ENCODE data around the gene INSR. TPM values are rescaled to one million over a fixed set of nuclear protein-coding genes. Genes with fewer than 3 reads are reported as not detected.
A peak's percentile ranks its signal among the peaks of the same experiment; 100 is the strongest.

Gene INSR
- total and polyA plus RNA-seq, 4 donors: 5.8 to 64.6 (median 20.9) TPM

DNA sequence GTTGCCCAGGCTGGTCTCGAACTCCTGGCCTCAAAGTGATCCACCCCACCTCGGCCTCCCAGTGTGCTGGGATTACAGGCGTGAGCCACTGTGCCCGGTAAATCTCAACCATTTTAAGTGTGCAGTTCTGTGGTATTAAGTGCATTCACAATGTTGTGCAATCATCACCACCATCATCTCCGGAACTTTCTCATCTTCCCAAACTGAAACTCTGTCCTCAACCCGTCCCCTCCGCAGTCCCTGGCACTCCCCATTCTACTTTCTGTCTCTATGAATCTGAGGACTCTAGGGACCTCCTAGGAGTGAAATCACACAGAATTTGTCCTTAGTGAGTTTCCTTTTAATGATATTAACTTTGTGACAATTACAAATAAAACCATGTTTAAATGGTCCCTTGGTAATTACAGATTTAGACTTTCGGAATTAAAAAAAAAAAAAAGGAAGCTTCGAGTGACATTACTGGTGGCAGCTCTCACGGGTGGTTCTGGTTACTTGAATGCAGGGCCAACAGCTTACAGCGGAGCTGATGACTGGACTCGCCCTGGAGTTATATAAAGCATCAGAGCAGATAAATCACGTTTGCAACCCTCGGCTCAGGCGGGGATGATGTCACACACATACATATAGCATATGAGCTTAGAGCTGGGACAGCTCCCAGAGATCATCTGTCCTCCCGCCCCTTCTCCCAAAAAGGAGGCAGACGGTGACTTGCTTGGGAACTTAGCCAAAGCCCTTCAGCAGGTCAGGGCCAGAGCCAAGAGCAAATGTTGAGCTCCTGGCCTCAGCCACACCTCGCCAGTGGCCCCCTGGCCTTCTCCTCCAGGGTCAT lies 134.9 kb downstream of the INSR start:
- H3K9ac ChIP-seq (ENCODE audit: insufficient read depth in 1 of 2, low read length in 2 of 2): no peak overlapping the region
- peak overlapping the region; percentile 57 to 84 for H3K27ac ChIP-seq (ENCODE audit: low read depth in 1 of 2, low read length in 1 of 2)

DNA sequence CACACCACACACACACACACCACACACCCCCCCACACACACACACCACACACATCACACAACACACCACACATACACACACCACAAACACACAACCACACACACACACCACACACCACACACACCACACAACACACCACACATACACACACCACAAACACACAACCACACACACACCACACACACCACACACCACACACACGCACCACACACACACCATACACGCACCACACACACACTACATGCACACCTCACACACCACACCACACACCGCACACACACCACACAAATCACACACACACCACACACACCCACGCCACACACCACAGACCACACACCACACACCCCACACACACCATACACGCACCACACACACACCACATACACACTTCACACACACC lies 141.2 kb downstream of the INSR start:
- no peak overlapping the region for H3K27ac ChIP-seq (ENCODE audit: low read depth in 1 of 2, low read length in 1 of 2)
- H3K27me3 ChIP-seq (ENCODE audit: control insufficient read depth in 3 of 3, insufficient read depth in 3 of 3, low read length in 2 of 3): no peaks in the 10 kb centered on the region
- TF ChIP-seq, protein P1, sequence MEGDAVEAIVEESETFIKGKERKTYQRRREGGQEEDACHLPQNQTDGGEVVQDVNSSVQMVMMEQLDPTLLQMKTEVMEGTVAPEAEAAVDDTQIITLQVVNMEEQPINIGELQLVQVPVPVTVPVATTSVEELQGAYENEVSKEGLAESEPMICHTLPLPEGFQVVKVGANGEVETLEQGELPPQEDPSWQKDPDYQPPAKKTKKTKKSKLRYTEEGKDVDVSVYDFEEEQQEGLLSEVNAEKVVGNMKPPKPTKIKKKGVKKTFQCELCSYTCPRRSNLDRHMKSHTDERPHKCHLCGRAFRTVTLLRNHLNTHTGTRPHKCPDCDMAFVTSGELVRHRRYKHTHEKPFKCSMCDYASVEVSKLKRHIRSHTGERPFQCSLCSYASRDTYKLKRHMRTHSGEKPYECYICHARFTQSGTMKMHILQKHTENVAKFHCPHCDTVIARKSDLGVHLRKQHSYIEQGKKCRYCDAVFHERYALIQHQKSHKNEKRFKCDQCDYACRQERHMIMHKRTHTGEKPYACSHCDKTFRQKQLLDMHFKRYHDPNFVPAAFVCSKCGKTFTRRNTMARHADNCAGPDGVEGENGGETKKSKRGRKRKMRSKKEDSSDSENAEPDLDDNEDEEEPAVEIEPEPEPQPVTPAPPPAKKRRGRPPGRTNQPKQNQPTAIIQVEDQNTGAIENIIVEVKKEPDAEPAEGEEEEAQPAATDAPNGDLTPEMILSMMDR (IDR thresholded peaks at IDR 0.05; ENCODE audit: control extremely low read depth, extremely low read depth): no peak
- H3K9me3 ChIP-seq (ENCODE audit: control insufficient read depth in 4 of 4, insufficient read depth in 3 of 4, low read length in 3 of 4): no peaks in the 10 kb centered on the region
- ATAC-seq (ENCODE audit: insufficient read depth, low FRiP score) (no peak), DNase-seq (peak in 1 of 3 donors; percentile 16)
- no peak overlapping the region for H3K4me3 ChIP-seq
- WGBS, 2 donors: 79 to 88% methylated on average over 5 of the region's 5 CpGs
- H3K4me1 ChIP-seq (ENCODE audit: control insufficient read depth in 5 of 5, insufficient read depth in 5 of 5, low read length in 5 of 5): no peaks in the 10 kb centered on the region
- H3K9ac ChIP-seq (ENCODE audit: insufficient read depth in 1 of 2, low read length in 2 of 2): no peak overlapping the region
- peaks cover 6 to 12% (median 9%) of the 10 kb centered on the region in 4 donors for H3K36me3 ChIP-seq (ENCODE audit: control insufficient read depth in 4 of 4, insufficient read depth in 4 of 4, low read length in 4 of 4)

More for the DNA sequence above, 134.9 kb downstream of the INSR start:
- Histone ChIP-seq H3K9me3 (ENCODE audit: control insufficient read depth in 4 of 4, insufficient read depth in 3 of 4, low read length in 3 of 4) (no peaks in the 10 kb centered on the region), H3K36me3 (ENCODE audit: control insufficient read depth in 4 of 4, insufficient read depth in 4 of 4, low read length in 4 of 4) (peaks cover 8 to 23% (median 15%) of the 10 kb centered on the region in 4 donors), H3K27me3 (ENCODE audit: control insufficient read depth in 3 of 3, insufficient read depth in 3 of 3, low read length in 2 of 3) (no peaks in the 10 kb centered on the region), H3K4me3 (no peak overlapping the region), H3K4me1 (ENCODE audit: control insufficient read depth in 5 of 5, insufficient read depth in 5 of 5, low read length in 5 of 5) (no peaks in the 10 kb centered on the region)
- TF ChIP-seq, protein P1 (IDR thresholded peaks at IDR 0.05; ENCODE audit: control extremely low read depth, extremely low read depth): no peak
- WGBS, 2 donors: 53 to 55% methylated on average over 18 of the region's 18 CpGs
- ATAC-seq (ENCODE audit: insufficient read depth, low FRiP score): no peak
- peak in 1 of 3 donors; percentile 53 for DNase-seq

DNA sequence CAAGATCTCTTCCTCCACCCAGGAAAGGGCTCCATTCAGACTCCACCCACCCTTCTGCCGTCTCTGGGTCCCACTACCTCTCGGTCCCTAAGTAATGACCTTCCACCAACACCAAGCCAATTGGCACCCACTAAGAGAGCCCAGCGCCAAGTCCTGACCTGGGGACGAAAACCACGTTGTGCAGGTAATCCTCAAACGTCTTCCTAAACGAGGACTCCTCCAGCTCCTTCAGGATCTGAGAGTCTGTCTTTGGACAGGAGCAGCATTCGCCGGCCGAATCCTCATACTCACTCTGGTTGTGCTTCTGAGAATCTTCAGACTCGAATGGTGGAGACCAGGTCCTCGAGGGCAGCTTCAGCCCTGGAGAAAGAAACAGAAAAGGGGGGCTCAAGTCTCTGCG lies 141.6 kb downstream of the INSR start:
- 57 to 77% methylated on average over 13 of the region's 13 CpGs for WGBS, 2 donors
- Histone ChIP-seq H3K4me1 (ENCODE audit: control insufficient read depth in 5 of 5, insufficient read depth in 5 of 5, low read length in 5 of 5) (no peaks in the 10 kb centered on the region), H3K27ac (ENCODE audit: low read depth in 1 of 2, low read length in 1 of 2) (peak overlapping the region in 1 of 2 donors; percentile 26), H3K27me3 (ENCODE audit: control insufficient read depth in 3 of 3, insufficient read depth in 3 of 3, low read length in 2 of 3) (no peaks in the 10 kb centered on the region), H3K36me3 (ENCODE audit: control insufficient read depth in 4 of 4, insufficient read depth in 4 of 4, low read length in 4 of 4) (peaks cover 5 to 11% (median 9%) of the 10 kb centered on the region in 4 donors), H3K4me3 (no peak overlapping the region), H3K9ac (ENCODE audit: insufficient read depth in 1 of 2, low read length in 2 of 2) (no peak overlapping the region), H3K9me3 (ENCODE audit: control insufficient read depth in 4 of 4, insufficient read depth in 3 of 4, low read length in 3 of 4) (no peaks in the 10 kb centered on the region)
- peak in 2 of 3 donors; percentile 19 to 36 for DNase-seq
- ATAC-seq (ENCODE audit: insufficient read depth, low FRiP score): no peak
- TF ChIP-seq, protein P1 (IDR thresholded peaks at IDR 0.05; ENCODE audit: control extremely low read depth, extremely low read depth): no peak

Data from lung (tissue), 12 donors.